ENCODE data around the gene GSG1L.

The GSG1L gene

GRCh38 chr16:27791404-27791719 is 272.2 kb downstream of the GSG1L start:
- DNase-seq (ENCODE audit: low read depth in 2 of 2), result no peak

- no peak for DNase-seq (ENCODE audit: low read depth in 2 of 2)
Observed at GRCh38 chr16:27790546-27791403, 272.7 kb downstream of the GSG1L start.

GRCh38 chr16:27789595-27790241 is 273.8 kb downstream of the GSG1L start:
- no peak for DNase-seq (ENCODE audit: low read depth in 2 of 2)

- DNase-seq (ENCODE audit: low read depth in 2 of 2), result no peak
Observed at GRCh38 chr16:27789150-27789549, 274.4 kb downstream of the GSG1L start.

- DNase-seq (ENCODE audit: low read depth in 2 of 2), result no peak
Observed at GRCh38 chr16:27787665-27788064, 275.8 kb downstream of the GSG1L start.

- DNase-seq (ENCODE audit: low read depth in 2 of 2), result no peak
Observed at GRCh38 chr16:27786923-27787625, 276.4 kb downstream of the GSG1L start.

- no peak for DNase-seq (ENCODE audit: low read depth in 2 of 2)
Observed at GRCh38 chr16:27786221-27786922, 277.1 kb downstream of the GSG1L start.

- no peak for DNase-seq (ENCODE audit: low read depth in 2 of 2)
Observed at GRCh38 chr16:27785307-27785678, 278.2 kb downstream of the GSG1L start.

GRCh38 chr16:27784351-27785306 is 278.9 kb downstream of the GSG1L start:
- no peak for DNase-seq (ENCODE audit: low read depth in 2 of 2)

- DNase-seq (ENCODE audit: low read depth in 2 of 2), result no peak
Observed at GRCh38 chr16:27781981-27782880, 281.3 kb downstream of the GSG1L start.

GRCh38 chr16:27781195-27781524 is 282.4 kb downstream of the GSG1L start:
- DNase-seq (ENCODE audit: low read depth in 2 of 2), result no peak

GRCh38 chr16:27780468-27781194 is 282.9 kb downstream of the GSG1L start:
- DNase-seq (ENCODE audit: low read depth in 2 of 2), result no peak

GRCh38 chr16:27779641-27780164 is 283.8 kb downstream of the GSG1L start:
- DNase-seq (ENCODE audit: low read depth in 2 of 2), result no peak

- no peak for DNase-seq (ENCODE audit: low read depth in 2 of 2)
Observed at GRCh38 chr16:27778926-27779570, 284.5 kb downstream of the GSG1L start.

GRCh38 chr16:27778171-27778925 is 285.2 kb downstream of the GSG1L start:
- no peak for DNase-seq (ENCODE audit: low read depth in 2 of 2)

GRCh38 chr16:27777527-27777926 is 286.0 kb downstream of the GSG1L start:
- DNase-seq (ENCODE audit: low read depth in 2 of 2), result no peak

GRCh38 chr16:27776556-27777225 is 286.8 kb downstream of the GSG1L start:
- no peak for DNase-seq (ENCODE audit: low read depth in 2 of 2)

Measured in stimulated activated CD8-positive, alpha-beta memory T cell treated with anti-CD3 and anti-CD28 coated beads, Interleukin-2, amount 100 ng/mL, for 1 hour (primary cell).